Sigmoid colon (tissue), 7 donors: Measurements from ENCODE around the gene PIGT. TPM values are rescaled to one million over a fixed set of nuclear protein-coding genes. Genes with fewer than 3 reads are reported as not detected.

ENCODE experiments used
- DNase-seq: peaks from one replicate; pipeline ENCODE4 v3.0.0-alpha.2; 2019
- H3K27ac ChIP-seq, 4 donors: fragments of 200-600 bp; sonication (generic); one replicate each; pipeline ENCODE4 v1.5.1; 2016 to 2019; ENCODE audit warnings: mild to moderate bottlenecking in 1 of 4
- H3K27me3 ChIP-seq, 3 donors: fragments of 200-600 bp; sonication (generic); one replicate each; pipeline ENCODE4 v1.5.1; 2019; ENCODE audit warnings: mild to moderate bottlenecking in 1 of 3
- H3K36me3 ChIP-seq, 4 donors: fragments of 200-600 bp; sonication (generic); one replicate each; pipeline ENCODE4 v1.5.1; 2016 to 2019
- H3K4me1 ChIP-seq, 4 donors: fragments of 200-600 bp; sonication (generic); one replicate each; pipeline ENCODE4 v1.5.1; 2017 to 2019
- H3K4me3 ChIP-seq, 4 donors: fragments of 200-600 bp; sonication (generic); one replicate each; pipeline ENCODE4 v1.5.1; 2017 to 2019; ENCODE audit warnings: mild to moderate bottlenecking in 2 of 4, moderate library complexity in 1 of 4
- H3K9me3 ChIP-seq, 4 donors: fragments of 200-600 bp in 3 of 4; sonication (generic) in 3 of 4; one replicate each; pipeline versions ENCODE4 v1.5.1 to v1.6.1; 2013 to 2019
- EP300 ChIP-seq, 4 donors: sonication (generic); formaldehyde crosslinking; IDR thresholded peaks; one replicate each; pipeline ENCODE4 v1.6.1; 2017; ENCODE audit warnings: antibody characterized with exemption in 4 of 4
- POLR2A ChIP-seq, 2 donors: fragments of 450-650 bp; IDR thresholded peaks; one replicate each; pipeline ENCODE4 v1.6.1; 2016; ENCODE audit warnings: antibody characterized with exemption in 2 of 2, mild to moderate bottlenecking in 2 of 2, moderate library complexity in 2 of 2
- POLR2AphosphoS5 ChIP-seq, 4 donors: sonication (generic); formaldehyde crosslinking; IDR thresholded peaks; one replicate each; pipeline ENCODE4 v1.6.1; 2017; ENCODE audit warnings: antibody characterized with exemption in 4 of 4
- WGBS, 2 donors: extraction: QIAGEN DNeasy Blood & Tissue Kit; methylation state at CpG; one replicate each; pipeline ENCODE4 v1.1.7; 2013; 5-methylcytosine and 5-hydroxymethylcytosine counted together
- intact Hi-C: fragments of 100-400 bp; cut with DNase I; formaldehyde crosslinking; loops from one replicate; pipeline ENCODE4 v1.15.1; 2023
- polyA plus RNA-seq, 3 donors: library from polyadenylated mRNA; stranded (reverse); fragments of 200-250 nt; gene quantifications; one replicate each; pipeline ENCODE4 v1.2.3, GENCODE V29; 2013
- total RNA-seq, 4 donors: library from RNA; depleted of rRNA; stranded (reverse); fragments of >200 nt; gene quantifications; one replicate each; pipeline ENCODE4 v1.1.0, GENCODE V29; 2016
- TF ChIP-seq, protein P1 (sequence below), 4 experiments: fragments of 450-650 bp in 3 of 4; fragments of 200-600 bp in 1 of 4; IDR thresholded peaks; one replicate each; pipeline ENCODE4 v1.5.1; 2016 to 2019; ENCODE audit warnings: antibody characterized with exemption in 4 of 4, mild to moderate bottlenecking in 3 of 4, moderate library complexity in 2 of 4
- donor health status: healthy with polysubstance abuse.
- donor health status: Bipolar disorder and iron deficiency.
- donor health status: healthy.

PIGT gene
- total and polyA plus RNA-seq, 7 donors = 33.0 to 98.7 (median 51.6) TPM

DNA sequence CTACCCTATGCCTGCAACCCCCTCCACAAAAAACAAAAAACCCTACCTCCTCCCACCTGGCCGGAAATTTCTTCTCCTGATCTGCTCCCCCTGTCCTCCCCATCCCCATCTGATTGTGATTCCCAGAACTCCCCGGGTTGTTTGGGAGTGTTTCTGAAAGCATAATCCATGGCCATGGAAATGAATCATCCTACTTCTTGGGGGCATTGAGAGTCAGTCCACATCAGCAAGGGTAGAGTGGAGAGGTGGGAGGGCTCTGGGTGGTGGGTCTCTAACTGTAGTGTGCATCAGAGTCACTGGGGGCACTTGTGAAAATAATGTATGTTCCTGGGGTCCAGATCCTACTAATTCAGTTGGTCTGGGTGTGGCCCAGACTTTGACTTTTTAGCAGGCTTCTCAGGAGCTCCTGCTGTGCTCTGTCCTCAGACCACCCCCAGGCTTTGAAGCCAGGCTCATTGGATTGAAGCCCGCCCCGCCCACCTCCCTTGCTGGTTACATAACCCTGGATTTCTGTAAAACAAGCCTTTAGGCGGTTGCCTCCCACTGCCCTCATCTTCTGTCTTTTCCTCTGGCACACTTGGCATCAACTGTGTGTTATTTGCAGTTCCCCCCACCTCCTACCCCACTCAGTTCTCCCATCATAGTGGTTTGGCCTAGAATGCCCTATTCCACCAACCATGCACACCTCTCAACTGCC lies 10.5 kb downstream of the PIGT start:
- Histone ChIP-seq H3K27me3 (no peaks in the 10 kb centered on the region), H3K4me1 (peaks cover 0 to 9% (median 0%) of the 10 kb centered on the region in 4 donors), H3K27ac (peak overlapping the region in 2 of 4 donors; percentile 12 to 14), H3K9me3 (no peaks in the 10 kb centered on the region), H3K36me3 (peaks cover 9 to 52% (median 27%) of the 10 kb centered on the region in 4 donors), H3K4me3 (no peak overlapping the region)
- no peak for DNase-seq
- TF ChIP-seq EP300 (IDR thresholded peaks at IDR 0.05) (no peak), POLR2AphosphoS5 (IDR thresholded peaks at IDR 0.05) (no peak), POLR2A (IDR thresholded peaks at IDR 0.05) (no peak)
- TF ChIP-seq, protein P1, sequence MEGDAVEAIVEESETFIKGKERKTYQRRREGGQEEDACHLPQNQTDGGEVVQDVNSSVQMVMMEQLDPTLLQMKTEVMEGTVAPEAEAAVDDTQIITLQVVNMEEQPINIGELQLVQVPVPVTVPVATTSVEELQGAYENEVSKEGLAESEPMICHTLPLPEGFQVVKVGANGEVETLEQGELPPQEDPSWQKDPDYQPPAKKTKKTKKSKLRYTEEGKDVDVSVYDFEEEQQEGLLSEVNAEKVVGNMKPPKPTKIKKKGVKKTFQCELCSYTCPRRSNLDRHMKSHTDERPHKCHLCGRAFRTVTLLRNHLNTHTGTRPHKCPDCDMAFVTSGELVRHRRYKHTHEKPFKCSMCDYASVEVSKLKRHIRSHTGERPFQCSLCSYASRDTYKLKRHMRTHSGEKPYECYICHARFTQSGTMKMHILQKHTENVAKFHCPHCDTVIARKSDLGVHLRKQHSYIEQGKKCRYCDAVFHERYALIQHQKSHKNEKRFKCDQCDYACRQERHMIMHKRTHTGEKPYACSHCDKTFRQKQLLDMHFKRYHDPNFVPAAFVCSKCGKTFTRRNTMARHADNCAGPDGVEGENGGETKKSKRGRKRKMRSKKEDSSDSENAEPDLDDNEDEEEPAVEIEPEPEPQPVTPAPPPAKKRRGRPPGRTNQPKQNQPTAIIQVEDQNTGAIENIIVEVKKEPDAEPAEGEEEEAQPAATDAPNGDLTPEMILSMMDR (IDR thresholded peaks at IDR 0.05) = no peak
- 74 to 90% methylated on average over 5 of the region's 5 CpGs for WGBS, 2 donors
- intact Hi-C loops = no loop called here

DNA sequence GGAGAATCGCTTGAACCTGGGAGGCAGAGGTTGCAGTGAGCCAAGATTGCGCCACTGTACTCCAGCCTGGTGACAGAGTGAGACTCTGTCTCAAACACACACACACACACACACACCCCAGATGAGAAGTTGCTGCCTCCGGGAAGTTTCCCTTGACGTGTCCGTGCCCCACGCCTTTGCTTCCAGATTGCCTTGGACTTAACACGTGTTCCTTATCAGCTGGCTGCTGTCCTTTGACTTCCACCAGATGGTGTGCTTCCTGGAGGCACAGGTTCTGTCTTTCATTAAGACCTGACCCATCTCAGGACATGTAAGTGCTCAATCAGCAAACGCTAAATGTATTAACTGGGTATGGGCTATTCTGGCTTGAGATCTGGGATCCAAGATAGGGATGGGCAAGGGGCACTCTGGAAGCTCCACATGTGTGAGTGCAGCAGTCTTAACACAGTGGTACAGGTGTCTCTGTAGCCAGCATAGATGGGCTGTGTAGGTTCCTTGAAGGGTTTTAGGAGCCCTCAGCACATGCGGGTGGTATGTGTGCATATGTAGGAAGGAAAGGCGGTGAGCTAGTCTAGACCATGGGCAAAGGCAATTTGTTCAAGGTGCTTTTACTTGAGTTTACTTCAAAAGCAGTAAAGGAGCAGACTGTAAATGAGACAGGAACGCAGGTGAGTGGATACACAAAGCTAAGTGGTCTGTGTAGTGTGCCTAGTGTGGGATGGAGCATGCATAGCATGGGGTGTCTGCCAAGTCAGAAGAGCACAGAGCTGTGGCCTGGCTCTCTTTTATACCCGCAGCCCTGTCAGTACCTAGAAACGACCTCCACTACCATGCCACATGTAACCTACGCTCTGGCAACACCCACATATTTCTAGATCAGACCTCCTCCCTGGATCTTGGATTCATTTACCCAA lies 11.6 kb downstream of the PIGT start:
- peaks cover 0 to 9% (median 0%) of the 10 kb centered on the region in 4 donors for H3K4me1 ChIP-seq
- H3K27me3 ChIP-seq = no peaks in the 10 kb centered on the region
- H3K36me3 ChIP-seq = peaks cover 9 to 42% (median 22%) of the 10 kb centered on the region in 4 donors
- H3K9me3 ChIP-seq = no peaks in the 10 kb centered on the region
- H3K27ac ChIP-seq = no peak overlapping the region
- TF ChIP-seq POLR2AphosphoS5 (IDR thresholded peaks at IDR 0.05) (no peak), POLR2A (IDR thresholded peaks at IDR 0.05) (no peak), EP300 (IDR thresholded peaks at IDR 0.05) (no peak)
- TF ChIP-seq, protein P1 (IDR thresholded peaks at IDR 0.05) = no peak
- no peak for DNase-seq
- no peak overlapping the region for H3K4me3 ChIP-seq
- 57 to 85% methylated on average over 14 of the region's 14 CpGs for WGBS, 2 donors
- intact Hi-C loops = no loop called here

DNA sequence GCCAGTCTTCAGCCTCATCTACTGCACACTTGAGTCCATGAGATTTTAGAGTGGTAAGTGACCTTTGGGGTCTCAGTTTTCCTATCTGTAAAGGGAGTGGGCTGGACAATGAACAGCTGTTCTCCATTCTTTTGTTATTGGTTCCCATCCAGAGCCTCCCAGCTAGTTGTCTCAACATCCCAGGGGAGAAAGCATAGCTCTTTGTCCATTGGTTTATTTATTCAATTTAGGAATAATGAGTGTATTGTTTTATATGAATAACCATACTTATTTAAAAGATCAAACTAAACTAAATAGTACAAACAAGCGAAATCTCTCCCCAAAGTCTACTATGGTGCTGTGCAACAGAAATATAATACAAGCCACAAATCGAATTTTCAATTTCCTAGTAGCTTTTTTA lies 13.7 kb downstream of the PIGT start:
- H3K9me3 ChIP-seq = no peaks in the 10 kb centered on the region
- no peak overlapping the region for H3K4me3 ChIP-seq
- H3K4me1 ChIP-seq = peaks cover 0 to 16% (median 0%) of the 10 kb centered on the region in 4 donors
- no peaks in the 10 kb centered on the region for H3K27me3 ChIP-seq
- WGBS, 2 donors = 86 to 94% methylated on average over 2 of the region's 2 CpGs
- peaks cover 2 to 21% (median 10%) of the 10 kb centered on the region in 4 donors for H3K36me3 ChIP-seq
- no peak overlapping the region for H3K27ac ChIP-seq
- no peak for TF ChIP-seq EP300 (IDR thresholded peaks at IDR 0.05)
- intact Hi-C loops = no loop called here
- no peak for DNase-seq

DNA sequence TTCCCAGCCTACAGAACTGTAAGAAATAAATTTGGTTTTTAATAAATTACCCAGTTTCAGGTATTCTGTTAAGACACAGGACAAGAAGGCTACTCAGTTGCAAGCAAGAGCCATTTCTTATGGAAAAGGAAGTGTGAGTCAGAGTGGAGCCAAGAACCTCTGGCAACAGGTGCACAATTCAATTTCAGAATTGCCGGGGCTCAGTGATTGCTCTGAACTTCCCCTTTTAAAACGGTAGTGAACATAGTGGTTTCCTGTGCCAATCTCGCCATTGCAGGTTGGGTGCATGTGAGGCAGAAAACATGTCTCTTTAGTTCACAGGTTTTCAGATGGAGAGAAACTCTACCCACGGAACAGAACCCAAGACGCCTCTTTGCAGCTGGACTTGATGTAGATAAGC lies 16.4 kb downstream of the PIGT start:
- Histone ChIP-seq H3K36me3 (no peaks in the 10 kb centered on the region), H3K27me3 (no peaks in the 10 kb centered on the region), H3K4me3 (no peak overlapping the region), H3K27ac (no peak overlapping the region), H3K9me3 (no peaks in the 10 kb centered on the region), H3K4me1 (peaks cover 0 to 19% (median 6%) of the 10 kb centered on the region in 4 donors)
- TF ChIP-seq, protein P1 (IDR thresholded peaks at IDR 0.05) = no peak
- WGBS, 2 donors = 49 to 61% methylated on average over 5 of the region's 5 CpGs
- intact Hi-C loops = no loop called here
- no peak for DNase-seq

DNA sequence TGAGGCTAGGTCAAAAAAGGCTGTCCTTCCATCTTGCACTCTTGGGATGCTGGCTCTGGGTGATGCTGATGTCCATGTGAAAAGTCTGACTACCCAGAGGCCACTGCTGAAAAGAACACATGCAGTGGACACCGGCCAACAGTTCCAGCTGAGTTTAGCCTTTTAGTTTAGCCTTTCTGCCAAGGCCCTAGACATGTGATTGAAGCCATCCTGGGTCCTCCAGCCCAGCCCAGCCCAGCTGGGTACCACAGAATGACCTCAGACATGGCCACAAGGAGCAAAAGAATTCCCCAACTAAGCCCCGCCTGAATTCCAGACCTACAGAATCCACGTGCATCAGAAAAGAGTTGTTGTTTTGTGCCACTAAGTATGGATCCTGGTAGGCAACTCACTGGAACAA lies 17.4 kb downstream of the PIGT start:
- 71 to 75% methylated on average over 3 of the region's 3 CpGs for WGBS, 2 donors
- peak overlapping the region in 3 of 4 donors; percentile 35 to 67 (median 53) for H3K27ac ChIP-seq

More for the DNA sequence above, 17.4 kb downstream of the PIGT start:
- TF ChIP-seq POLR2AphosphoS5 (IDR thresholded peaks at IDR 0.05) (peak in 3 of 4 donors; percentile 45 to 47 (median 45)), EP300 (IDR thresholded peaks at IDR 0.05) (no peak), POLR2A (IDR thresholded peaks at IDR 0.05) (no peak)
- peak; percentile 79 for DNase-seq
- Histone ChIP-seq H3K4me3 (no peak overlapping the region), H3K27me3 (no peaks in the 10 kb centered on the region), H3K4me1 (peaks cover 0 to 20% (median 7%) of the 10 kb centered on the region in 4 donors), H3K9me3 (no peaks in the 10 kb centered on the region), H3K36me3 (no peaks in the 10 kb centered on the region)
- intact Hi-C loops = no loop called here
